Liver (tissue), 3 donors: ENCODE measurements around the gene STK35.

Source experiments
- CTCF ChIP-seq: fragments of 150-350 bp; IDR thresholded peaks from 2 replicates; pipeline ENCODE4 v1.5.1; 2017; ENCODE audit warnings: improper control_type of control experiment, low read depth, low read length; ENCODE audit not compliant: missing input control
- EGR1 ChIP-seq, 2 donors: IDR thresholded peaks; 2 replicates each; pipeline ENCODE4 v1.6.1; 2016 to 2018; ENCODE audit warnings: antibody characterized with exemption in 2 of 2, low read depth in 2 of 2
- FOXA1 ChIP-seq: IDR thresholded peaks from 2 replicates; pipeline ENCODE4 v1.6.1; 2016; ENCODE audit warnings: antibody characterized with exemption
- GABPA ChIP-seq, 2 donors: IDR thresholded peaks in 1 of 2; conservative IDR thresholded peaks in 1 of 2; 2 replicates each; pipeline ENCODE4 v1.6.1; 2016; ENCODE audit warnings: antibody characterized with exemption in 2 of 2, mild to moderate bottlenecking in 1 of 2, moderate library complexity in 1 of 2
- MAX ChIP-seq: IDR thresholded peaks from 2 replicates; pipeline ENCODE4 v1.6.1; 2016; ENCODE audit warnings: antibody characterized with exemption
- RAD21 ChIP-seq, 2 donors: IDR thresholded peaks; 2 replicates each; pipeline ENCODE4 v1.6.1; 2016; ENCODE audit warnings: antibody characterized with exemption in 2 of 2, mild to moderate bottlenecking in 2 of 2
- REST ChIP-seq: IDR thresholded peaks from 2 replicates; pipeline ENCODE4 v1.6.1; 2016; ENCODE audit warnings: antibody characterized with exemption, mild to moderate bottlenecking
- SP1 ChIP-seq: IDR thresholded peaks from 2 replicates; pipeline ENCODE4 v1.6.1; 2018; ENCODE audit warnings: antibody characterized with exemption, mild to moderate bottlenecking
- donor health status: healthy.
- donor health status: healthy.

GRCh38 chr20:2152317-2152716 is 50.7 kb downstream of the STK35 start:
- no peak for TF ChIP-seq EGR1 (IDR thresholded peaks at IDR 0.05; ENCODE audit: low read depth in 2 of 2)
- no peak for TF ChIP-seq SP1
- TF ChIP-seq REST = no peak
- TF ChIP-seq GABPA (IDR thresholded peaks at IDR 0.05 in 1 of 2, conservative IDR thresholded peaks at IDR 0.05 in 1 of 2) = no peak
- TF ChIP-seq RAD21 (IDR thresholded peaks at IDR 0.05) = no peak
- TF ChIP-seq CTCF = no peak
- TF ChIP-seq MAX = no peak
- TF ChIP-seq FOXA1 = no peak
